Keratinocyte (primary cell): Measurements from ENCODE around the gene MED25. TPM values are rescaled to one million over a fixed set of nuclear protein-coding genes. Genes with fewer than 3 reads are reported as not detected.

Source experiments
- DNase-seq: peaks from one replicate; pipeline ENCODE4 v3.0.0-alpha.2; 2011; ENCODE audit warnings: low read depth, missing footprints, low spot score
- FAIRE-seq: peaks from 2 replicates; lab custom pipeline; 2011; peaks lifted over from hg19 to GRCh38; lab: Jason Lieb, UNC
- H2AFZ ChIP-seq: 2 replicates; pipeline ENCODE4 v1.6.0; 2012; ENCODE audit warnings: low read length, control low read depth, inconsistent platforms; ENCODE audit not compliant: control insufficient read depth
- H3K27ac ChIP-seq: 2 replicates; pipeline ENCODE4 v1.5.1; 2011; ENCODE audit warnings: low read length; ENCODE audit not compliant: control insufficient read depth, insufficient read depth
- H3K27me3 ChIP-seq: 3 replicates; pipeline ENCODE4 v1.6.0; 2011; ENCODE audit warnings: low read length; ENCODE audit not compliant: control insufficient read depth, insufficient read depth; ENCODE audit errors: extremely low read depth
- H3K36me3 ChIP-seq, 2 experiments: 2 replicates in 1 of 2; 3 replicates in 1 of 2; pipeline ENCODE4 v1.5.1; 2011; ENCODE audit warnings: low read length in 2 of 2, mild to moderate bottlenecking in 1 of 2; ENCODE audit not compliant: control insufficient read depth in 2 of 2, insufficient read depth in 2 of 2; ENCODE audit errors: extremely low read depth in 1 of 2
- H3K4me1 ChIP-seq: 3 replicates; pipeline ENCODE4 v1.5.1; 2011; ENCODE audit warnings: low read length; ENCODE audit not compliant: control insufficient read depth, insufficient read depth; ENCODE audit errors: extremely low read depth
- H3K4me2 ChIP-seq: 3 replicates; pipeline ENCODE4 v1.6.0; 2011; ENCODE audit warnings: low read depth, low read length; ENCODE audit not compliant: control insufficient read depth, insufficient read depth; ENCODE audit errors: extremely low read depth
- H3K4me3 ChIP-seq, 3 experiments: fragments of 200-600 bp in 1 of 3; sonication (generic) in 1 of 3; 2 replicates in 2 of 3; 3 replicates in 1 of 3; pipeline ENCODE4 v1.5.1; 2011 to 2016; ENCODE audit warnings: low read length in 3 of 3, mild to moderate bottlenecking in 3 of 3, control low read depth in 2 of 3, inconsistent platforms in 1 of 3, low read depth in 1 of 3, mixed read lengths in 1 of 3, mixed run types in 1 of 3, moderate library complexity in 1 of 3; ENCODE audit not compliant: control insufficient read depth in 2 of 3, insufficient read depth in 2 of 3; ENCODE audit errors: extremely low read depth in 1 of 3
- H3K79me2 ChIP-seq: 2 replicates; pipeline ENCODE4 v1.6.0; 2012; ENCODE audit warnings: low read length; ENCODE audit not compliant: control insufficient read depth, insufficient read depth
- H3K9ac ChIP-seq: 3 replicates; pipeline ENCODE4 v1.6.0; 2011; ENCODE audit warnings: low read length; ENCODE audit not compliant: control insufficient read depth, insufficient read depth; ENCODE audit errors: extremely low read depth
- H3K9me1 ChIP-seq: 3 replicates; pipeline ENCODE4 v1.6.0; 2011; ENCODE audit warnings: low read length; ENCODE audit not compliant: control insufficient read depth, insufficient read depth; ENCODE audit errors: extremely low read depth
- H3K9me3 ChIP-seq: 2 replicates; pipeline ENCODE4 v1.5.1; 2012; ENCODE audit warnings: low read depth, low read length; ENCODE audit not compliant: control insufficient read depth
- H4K20me1 ChIP-seq: 3 replicates; pipeline ENCODE4 v1.6.0; 2011; ENCODE audit warnings: low read length; ENCODE audit not compliant: control insufficient read depth, insufficient read depth; ENCODE audit errors: extremely low read depth
- EZH2 ChIP-seq: IDR thresholded peaks from one replicate; pipeline ENCODE4 v1.6.1; 2012; ENCODE audit warnings: inconsistent platforms, mild to moderate bottlenecking, low read length, moderate library complexity
- dilution Hi-C: fragments of 300-500 bp; cut with MboI; formaldehyde crosslinking; loops from one replicate; pipeline ENCODE4 v1.7.0; 2020; ENCODE audit warnings: low sequenced_read_pairs; ENCODE audit not compliant: extremely low pct_ligation_motif_present
- polyA plus RNA-seq, 5 experiments: library from polyadenylated mRNA; depleted of rRNA in 3 of 5; stranded (reverse) in 3 of 5; stranded (forward) in 1 of 5; unstranded in 1 of 5; fragments of >200 nt; gene quantifications; 1 replicate in 1 of 5; 2 replicates in 3 of 5; 3 replicates in 1 of 5; pipeline versions ENCODE4 v1.2.1 to v1.2.3, GENCODE V29; 2011 to 2012; ENCODE audit warnings: missing spikeins in 2 of 5, low read depth in 1 of 5, low replicate concordance in 1 of 5
- TF ChIP-seq, protein P1 (sequence below), 3 experiments: IDR thresholded peaks in 1 of 3; conservative IDR thresholded peaks in 1 of 3; optimal IDR thresholded peaks in 1 of 3; 2 replicates in 2 of 3; 3 replicates in 1 of 3; pipeline versions ENCODE3 to v1.5.1; 2011; ENCODE audit warnings: low read length in 3 of 3, mild to moderate bottlenecking in 3 of 3, moderate library complexity in 2 of 3, control low read depth in 1 of 3, inconsistent platforms in 1 of 3; ENCODE audit not compliant: insufficient read depth in 2 of 3; ENCODE audit errors: extremely low read depth in 1 of 3

Gene MED25
- polyA plus RNA-seq, 1 donor (not counting 4 experiments of a cell fraction or from before 2014, with no cell fraction given), result 12.5 TPM

DNA sequence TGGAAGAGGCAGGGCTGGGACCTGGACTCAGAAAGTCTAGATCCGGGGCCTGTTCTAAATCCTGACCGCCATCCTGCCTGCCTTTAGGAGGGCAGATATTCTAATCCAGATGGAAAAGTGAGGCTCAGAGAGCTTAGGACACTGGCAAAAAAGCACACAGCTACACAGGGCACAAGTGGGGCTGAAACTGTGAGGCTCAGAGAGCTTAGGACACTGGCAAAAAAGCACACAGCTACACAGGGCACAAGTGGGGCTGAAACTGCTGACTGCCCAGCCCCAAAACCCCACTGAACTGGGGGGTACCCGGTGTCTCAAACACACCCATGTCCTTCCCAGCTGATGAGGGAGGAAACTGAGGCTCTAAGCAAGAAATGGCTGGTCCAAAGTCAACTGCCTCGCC is 57.1 kb downstream of the MED25 start:
- peak overlapping the region; percentile 90 for H3K4me2 ChIP-seq
- no peak overlapping the region for H2AFZ ChIP-seq
- no peaks in the 10 kb centered on the region for H3K27me3 ChIP-seq
- peak overlapping the region; percentile 99 for H3K9ac ChIP-seq
- FAIRE-seq (no peak), DNase-seq (no peak)
- peaks cover 27% of the 10 kb centered on the region for H3K4me1 ChIP-seq
- dilution Hi-C loops, result no loop called here
- TF ChIP-seq, protein P1, sequence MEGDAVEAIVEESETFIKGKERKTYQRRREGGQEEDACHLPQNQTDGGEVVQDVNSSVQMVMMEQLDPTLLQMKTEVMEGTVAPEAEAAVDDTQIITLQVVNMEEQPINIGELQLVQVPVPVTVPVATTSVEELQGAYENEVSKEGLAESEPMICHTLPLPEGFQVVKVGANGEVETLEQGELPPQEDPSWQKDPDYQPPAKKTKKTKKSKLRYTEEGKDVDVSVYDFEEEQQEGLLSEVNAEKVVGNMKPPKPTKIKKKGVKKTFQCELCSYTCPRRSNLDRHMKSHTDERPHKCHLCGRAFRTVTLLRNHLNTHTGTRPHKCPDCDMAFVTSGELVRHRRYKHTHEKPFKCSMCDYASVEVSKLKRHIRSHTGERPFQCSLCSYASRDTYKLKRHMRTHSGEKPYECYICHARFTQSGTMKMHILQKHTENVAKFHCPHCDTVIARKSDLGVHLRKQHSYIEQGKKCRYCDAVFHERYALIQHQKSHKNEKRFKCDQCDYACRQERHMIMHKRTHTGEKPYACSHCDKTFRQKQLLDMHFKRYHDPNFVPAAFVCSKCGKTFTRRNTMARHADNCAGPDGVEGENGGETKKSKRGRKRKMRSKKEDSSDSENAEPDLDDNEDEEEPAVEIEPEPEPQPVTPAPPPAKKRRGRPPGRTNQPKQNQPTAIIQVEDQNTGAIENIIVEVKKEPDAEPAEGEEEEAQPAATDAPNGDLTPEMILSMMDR (optimal IDR thresholded peaks at IDR 0.05 in 1 of 3, IDR thresholded peaks at IDR 0.05 in 1 of 3, conservative IDR thresholded peaks at IDR 0.05 in 1 of 3; ENCODE audit: extremely low read depth in 1 of 3, insufficient read depth in 2 of 3, low read length in 3 of 3), result no peak
- no peak for TF ChIP-seq EZH2
- H4K20me1 ChIP-seq, result no peaks in the 10 kb centered on the region
- H3K27ac ChIP-seq, result peak overlapping the region; percentile 100
- peaks cover 36% of the 10 kb centered on the region for H3K79me2 ChIP-seq
- H3K36me3 ChIP-seq, result peaks cover 18 to 24% of the 10 kb centered on the region in 2 experiments
- no peaks in the 10 kb centered on the region for H3K9me3 ChIP-seq
- peak overlapping the region; percentile 78 to 95 (median 92) for H3K4me3 ChIP-seq
- H3K9me1 ChIP-seq, result no peaks in the 10 kb centered on the region

DNA sequence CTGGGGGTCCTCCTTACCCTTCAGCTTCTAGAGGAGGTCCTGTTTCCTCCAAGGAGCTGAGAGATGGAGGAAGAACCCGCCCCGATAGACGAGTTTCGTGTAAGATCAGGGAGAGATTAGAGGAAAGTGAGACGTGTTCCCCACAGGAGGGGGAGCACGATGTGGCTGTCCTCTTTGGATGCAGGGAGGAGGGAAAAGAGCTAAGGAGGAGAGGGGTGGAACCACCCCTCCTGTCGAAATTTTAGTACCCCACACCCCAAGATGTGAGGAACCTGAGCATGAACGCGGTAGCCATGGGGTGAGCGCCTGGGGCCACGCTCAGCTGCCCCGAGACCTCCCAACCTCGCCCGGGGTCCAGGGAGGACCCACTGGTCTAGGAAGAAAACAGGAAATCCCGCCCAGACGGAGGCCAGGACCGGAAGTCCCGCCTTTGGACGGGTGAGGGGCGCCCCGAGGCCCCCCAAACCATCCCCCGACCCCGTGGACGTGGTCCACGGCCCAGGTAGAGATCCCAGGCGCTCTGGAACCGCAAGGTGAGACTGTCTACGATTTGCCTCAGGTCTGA is 57.9 kb downstream of the MED25 start:
- H3K9me3 ChIP-seq, result no peaks in the 10 kb centered on the region
- H3K4me1 ChIP-seq, result peaks cover 23% of the 10 kb centered on the region
- peaks cover 23 to 28% of the 10 kb centered on the region in 2 experiments for H3K36me3 ChIP-seq
- dilution Hi-C loops, result no loop called here
- peak overlapping the region; percentile 76 for H2AFZ ChIP-seq
- H4K20me1 ChIP-seq, result no peaks in the 10 kb centered on the region
- DNase-seq (no peak), FAIRE-seq (no peak)
- no peak for TF ChIP-seq EZH2
- TF ChIP-seq, protein P1 (optimal IDR thresholded peaks at IDR 0.05 in 1 of 3, IDR thresholded peaks at IDR 0.05 in 1 of 3, conservative IDR thresholded peaks at IDR 0.05 in 1 of 3; ENCODE audit: extremely low read depth in 1 of 3, insufficient read depth in 2 of 3, low read length in 3 of 3), result no peak
- H3K27ac ChIP-seq, result peak overlapping the region; percentile 100
- H3K9ac ChIP-seq, result peak overlapping the region; percentile 99
- H3K79me2 ChIP-seq, result peaks cover 36% of the 10 kb centered on the region
- H3K4me3 ChIP-seq, result peak overlapping the region; percentile 78 to 95 (median 92)
- no peaks in the 10 kb centered on the region for H3K9me1 ChIP-seq
- no peaks in the 10 kb centered on the region for H3K27me3 ChIP-seq
- peak overlapping the region; percentile 90 for H3K4me2 ChIP-seq
